Measurements from ENCODE around the gene GPS1. TPM values are rescaled to one million over a fixed set of nuclear protein-coding genes. Genes with fewer than 3 reads are reported as not detected.

GPS1 gene
- total and polyA plus RNA-seq, 10 of the 15 experiments (the other 5 are each of a cell fraction or from before 2014, with no cell fraction given) = 2.2 to 146 (median 77.7) TPM

- ATAC-seq (peak; percentile 1), FAIRE-seq (no peak), DNase-seq (ENCODE audit: low read depth, low spot score) (no peak)
- ChIA-PET SMC1A (ENCODE audit: uncharacterized antibody, unreplicated experiment) (no interaction called here), CTCF (interaction anchor here (1.3 kb wide), 1 partner anchor 31 kb away, joined by 3 read pairs; no protein-coding TSS in a partner anchor), RAD21 (ENCODE audit: unreplicated experiment) (interaction anchor here (1.1 kb wide), 1 partner anchor 60 kb away, joined by 5 read pairs; the partner anchor contains the start of gene DCXR), POLR2A (interaction anchor here (0.6 to 2.3 kb wide), 10 partner anchors 9 to 227 kb away, joined by 3 to 9 read pairs (median 4); partner anchors contain the start of genes CENPX and LRRC45)
- in situ Hi-C loops (cut with MboI) (no loop called here), intact Hi-C loops (cut with micrococcal nuclease; ENCODE audit: unreplicated experiment) (loop anchor here (5.0 kb wide), 2 partner anchors 45 to 60 kb away; partner anchors contain the start of genes DCXR, GPS1 and RFNG)
- H3K4me1 ChIP-seq (ENCODE audit: control insufficient read depth, insufficient read depth, low read length) = peaks cover 17% of the 10 kb centered on the region
- no peaks in the 10 kb centered on the region for H3K9me3 ChIP-seq (replicated peaks; ENCODE audit: control insufficient read depth, insufficient read depth, low read length)
- H3K4me3 ChIP-seq = peak overlapping the region; percentile 92
- H3K36me3 ChIP-seq (ENCODE audit: control insufficient read depth in 2 of 2, insufficient read depth in 2 of 2, low read length in 1 of 2) = peaks cover 8 to 25% of the 10 kb centered on the region in 2 experiments; a peak in 3 of 4 replicates
- peak overlapping the region; percentile 44; the same call in 1 of the 2 replicates for H2AFZ ChIP-seq (ENCODE audit: control insufficient read depth, low read depth, low read length)
- under 1% methylated on average over 57 of the region's 77 CpGs for WGBS (ENCODE audit: insufficient coverage, insufficient replicate concordance, low lambda C conversion rate, missing lambda C conversion rate)
- H3K79me2 ChIP-seq (ENCODE audit: control insufficient read depth, insufficient read depth, low read length) = peaks cover 47% of the 10 kb centered on the region
- peak overlapping the region; percentile 84 for H3K27ac ChIP-seq (ENCODE audit: control insufficient read depth, insufficient read depth)
- TSS peak; percentile 60 for BruUV-seq (replicated peaks)
- no peaks in the 10 kb centered on the region for H3K27me3 ChIP-seq (replicated peaks in 1 of 2; ENCODE audit: control insufficient read depth in 2 of 2, insufficient read depth in 2 of 2, low read length in 1 of 2)
- H3K9ac ChIP-seq (ENCODE audit: control insufficient read depth, insufficient read depth, low read length) = peak overlapping the region; percentile 93
- H4K20me1 ChIP-seq (ENCODE audit: control insufficient read depth, insufficient read depth) = no peaks in the 10 kb centered on the region; the same call in 1 of the 2 replicates
- H3K4me2 ChIP-seq (ENCODE audit: control insufficient read depth, insufficient read depth) = peak overlapping the region; percentile 87
- TF ChIP-seq DPF2 (IDR thresholded peaks at IDR 0.05) (0 out of 2 replicates have a peak, but pooled peaks have one; percentile 32), HDAC6 (IDR thresholded peaks at IDR 0.05; ENCODE audit: unreplicated experiment) (no peak), ZNF687 (IDR thresholded peaks at IDR 0.05) (no peak), PBX3 (IDR thresholded peaks at IDR 0.05; ENCODE audit: insufficient replicate concordance, low read depth, low read length) (no peak), CHD4 (IDR thresholded peaks at IDR 0.05) (no peak), KLF5 (IDR thresholded peaks at IDR 0.05; ENCODE audit: partially characterized antibody) (no peak), RFX5 (IDR thresholded peaks at IDR 0.05; ENCODE audit: low read depth, low read length) (no peak), BRCA1 (IDR thresholded peaks at IDR 0.05; ENCODE audit: low read depth, low read length) (no peak), BMI1 (IDR thresholded peaks at IDR 0.05; ENCODE audit: borderline replicate concordance) (no peak), ELK1 (IDR thresholded peaks at IDR 0.05; ENCODE audit: low read depth, low read length) (no peak), NBN (IDR thresholded peaks at IDR 0.05) (no peak), PAX5 (IDR thresholded peaks at IDR 0.05; ENCODE audit: borderline replicate concordance, low read depth, low read length) (no peak)
- TF ChIP-seq, protein P1, sequence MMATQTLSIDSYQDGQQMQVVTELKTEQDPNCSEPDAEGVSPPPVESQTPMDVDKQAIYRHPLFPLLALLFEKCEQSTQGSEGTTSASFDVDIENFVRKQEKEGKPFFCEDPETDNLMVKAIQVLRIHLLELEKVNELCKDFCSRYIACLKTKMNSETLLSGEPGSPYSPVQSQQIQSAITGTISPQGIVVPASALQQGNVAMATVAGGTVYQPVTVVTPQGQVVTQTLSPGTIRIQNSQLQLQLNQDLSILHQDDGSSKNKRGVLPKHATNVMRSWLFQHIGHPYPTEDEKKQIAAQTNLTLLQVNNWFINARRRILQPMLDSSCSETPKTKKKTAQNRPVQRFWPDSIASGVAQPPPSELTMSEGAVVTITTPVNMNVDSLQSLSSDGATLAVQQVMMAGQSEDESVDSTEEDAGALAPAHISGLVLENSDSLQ (IDR thresholded peaks at IDR 0.05) = no peak
- TF ChIP-seq, protein P2, sequence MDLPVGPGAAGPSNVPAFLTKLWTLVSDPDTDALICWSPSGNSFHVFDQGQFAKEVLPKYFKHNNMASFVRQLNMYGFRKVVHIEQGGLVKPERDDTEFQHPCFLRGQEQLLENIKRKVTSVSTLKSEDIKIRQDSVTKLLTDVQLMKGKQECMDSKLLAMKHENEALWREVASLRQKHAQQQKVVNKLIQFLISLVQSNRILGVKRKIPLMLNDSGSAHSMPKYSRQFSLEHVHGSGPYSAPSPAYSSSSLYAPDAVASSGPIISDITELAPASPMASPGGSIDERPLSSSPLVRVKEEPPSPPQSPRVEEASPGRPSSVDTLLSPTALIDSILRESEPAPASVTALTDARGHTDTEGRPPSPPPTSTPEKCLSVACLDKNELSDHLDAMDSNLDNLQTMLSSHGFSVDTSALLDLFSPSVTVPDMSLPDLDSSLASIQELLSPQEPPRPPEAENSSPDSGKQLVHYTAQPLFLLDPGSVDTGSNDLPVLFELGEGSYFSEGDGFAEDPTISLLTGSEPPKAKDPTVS (IDR thresholded peaks at IDR 0.05; ENCODE audit: low read depth, low read length) = no peak
Measured at GRCh38 chr17:82097184-82097918, 45.7 kb downstream of the GPS1 start.
